H1 (cell line): Measurements from ENCODE around the gene SLIT3. TPM values are rescaled to one million over a fixed set of nuclear protein-coding genes. Genes with fewer than 3 reads are reported as not detected.

Experiments used
- BRCA1 ChIP-seq: IDR thresholded peaks from 2 replicates; pipeline ENCODE4 v1.6.1; 2012; ENCODE audit warnings: low read depth, low read length, improper control_type of control experiment
- EGR1 ChIP-seq: IDR thresholded peaks from 2 replicates; pipeline ENCODE4 v1.6.1; 2011; ENCODE audit warnings: low read depth, low read length, borderline replicate concordance
- KDM1A ChIP-seq: fragments of 200-600, 300-600 bp; sonication (generic); IDR thresholded peaks from 2 replicates; pipeline ENCODE4 v1.7.1; 2016; ENCODE audit warnings: mild to moderate bottlenecking, low read length, borderline replicate concordance
- KDM5A ChIP-seq: fragments of 200-600 bp; IDR thresholded peaks from 2 replicates; pipeline ENCODE4 v1.7.1; 2012; ENCODE audit warnings: mild to moderate bottlenecking, low read length, inconsistent platforms, mixed read lengths
- RBBP5 ChIP-seq: IDR thresholded peaks from 2 replicates; pipeline ENCODE4 v1.7.1; 2012; ENCODE audit warnings: low read depth, mild to moderate bottlenecking, inconsistent platforms, low read length, moderate library complexity, borderline replicate concordance
- polyA plus RNA-seq, 7 experiments: library from polyadenylated mRNA; depleted of rRNA in 3 of 7; stranded (reverse) in 5 of 7; unstranded in 2 of 7; fragments of >200 nt in 5 of 7; fragments of 200-250 nt in 2 of 7; gene quantifications; 1 replicate in 5 of 7; 2 replicates in 1 of 7; 4 replicates in 1 of 7; pipeline versions ENCODE4 v1.2.1 to v1.2.3, GENCODE V29; 2011 to 2013; ENCODE audit warnings: missing spikeins in 2 of 7, mixed read lengths in 2 of 7
- total RNA-seq: library from RNA; stranded (reverse); fragmentation: NEBNext Ultra II Directional; extraction: Animal tissue kit (Norgen Biotek cat#: 25700); gene quantifications from 2 replicates; pipeline ENCODE4 v1.2.1, GENCODE V29; 2021

SLIT3 gene
- total and polyA plus RNA-seq, 2 of the 8 experiments (the other 6 are each of a cell fraction or from before 2014, with no cell fraction given) = 1.1 to 1.2 TPM

DNA sequence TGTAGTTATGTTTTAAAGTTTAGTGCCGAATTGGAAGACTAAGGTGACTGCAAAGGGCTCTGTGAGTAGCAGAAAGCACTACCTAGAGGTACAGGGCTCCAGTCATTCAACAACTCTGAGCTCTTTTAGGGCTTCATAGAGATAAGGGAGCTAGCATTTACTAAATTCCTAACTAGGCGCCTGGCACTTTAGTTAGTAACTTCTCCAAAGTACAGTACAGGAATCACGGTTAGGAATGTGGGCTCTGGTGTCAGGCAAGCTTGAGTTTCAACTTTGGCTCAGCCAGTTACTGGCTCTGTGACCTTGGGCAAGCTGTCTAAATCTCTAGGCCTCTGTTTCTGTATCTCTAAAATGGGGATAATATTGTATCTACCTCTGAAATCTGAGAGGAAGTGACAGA is 115.3 kb downstream of the SLIT3 start (continued):
- TF ChIP-seq BRCA1 (no peak), RBBP5 (no peak), EGR1 (no peak), KDM1A (no peak), KDM5A (no peak)
